ENCODE data around the gene EMILIN3.

DNA sequence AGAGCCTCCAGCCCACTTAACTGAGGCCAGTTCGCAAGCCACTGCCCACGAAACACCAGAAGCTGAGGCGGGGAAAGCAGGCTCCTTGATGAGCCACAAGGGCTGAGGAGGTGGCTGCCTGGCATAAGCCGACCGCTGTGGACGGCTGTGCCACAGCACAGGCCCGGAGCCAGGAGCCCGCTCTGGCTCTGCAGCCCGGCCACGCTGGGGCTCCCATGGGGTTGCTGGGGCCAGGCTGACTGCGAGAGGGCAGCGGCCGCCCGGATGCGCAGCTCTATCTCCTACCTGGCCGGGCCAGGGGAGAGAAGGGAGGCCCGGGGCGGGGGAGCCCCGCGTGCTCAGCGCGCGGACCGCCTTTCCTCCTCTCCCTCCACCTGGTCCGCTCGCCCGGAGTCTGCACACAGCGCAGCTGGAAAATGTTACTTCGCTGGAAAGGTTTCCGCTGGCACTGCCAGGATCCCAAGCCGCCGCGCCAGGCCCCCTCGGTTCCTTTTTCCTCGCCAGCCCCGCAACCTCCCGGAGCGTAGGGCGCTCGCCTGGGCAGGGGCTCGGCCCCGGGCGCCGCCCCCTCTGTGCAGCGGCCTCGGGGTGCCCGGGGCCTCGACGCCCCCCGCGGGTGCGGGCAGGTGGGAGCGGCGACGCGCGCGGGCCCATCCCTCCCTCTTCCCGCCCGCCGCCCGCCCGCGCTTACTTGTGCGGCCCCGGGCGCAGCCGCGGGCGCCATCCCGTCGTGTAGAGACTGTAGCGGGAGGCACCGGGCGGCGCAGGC is 657 bp downstream of the EMILIN3 start:
- TF ChIP-seq, protein P1, sequence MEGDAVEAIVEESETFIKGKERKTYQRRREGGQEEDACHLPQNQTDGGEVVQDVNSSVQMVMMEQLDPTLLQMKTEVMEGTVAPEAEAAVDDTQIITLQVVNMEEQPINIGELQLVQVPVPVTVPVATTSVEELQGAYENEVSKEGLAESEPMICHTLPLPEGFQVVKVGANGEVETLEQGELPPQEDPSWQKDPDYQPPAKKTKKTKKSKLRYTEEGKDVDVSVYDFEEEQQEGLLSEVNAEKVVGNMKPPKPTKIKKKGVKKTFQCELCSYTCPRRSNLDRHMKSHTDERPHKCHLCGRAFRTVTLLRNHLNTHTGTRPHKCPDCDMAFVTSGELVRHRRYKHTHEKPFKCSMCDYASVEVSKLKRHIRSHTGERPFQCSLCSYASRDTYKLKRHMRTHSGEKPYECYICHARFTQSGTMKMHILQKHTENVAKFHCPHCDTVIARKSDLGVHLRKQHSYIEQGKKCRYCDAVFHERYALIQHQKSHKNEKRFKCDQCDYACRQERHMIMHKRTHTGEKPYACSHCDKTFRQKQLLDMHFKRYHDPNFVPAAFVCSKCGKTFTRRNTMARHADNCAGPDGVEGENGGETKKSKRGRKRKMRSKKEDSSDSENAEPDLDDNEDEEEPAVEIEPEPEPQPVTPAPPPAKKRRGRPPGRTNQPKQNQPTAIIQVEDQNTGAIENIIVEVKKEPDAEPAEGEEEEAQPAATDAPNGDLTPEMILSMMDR (IDR thresholded peaks at IDR 0.05), result no peak
- TF ChIP-seq EP300 (IDR thresholded peaks at IDR 0.05) (no peak), POLR2AphosphoS5 (IDR thresholded peaks at IDR 0.05) (no peak)

Measured in sigmoid colon (tissue), 4 donors.